GM18508 (cell line): ENCODE measurements around the gene ADAMTSL1.

Source experiments
- ATAC-seq: cut with Tn5 transposase; IDR thresholded peaks from one replicate; pipeline ENCODE4 v1.9.1; 2021; ENCODE audit warnings: moderate number of reproducible peaks; ENCODE audit not compliant: insufficient read depth, unreplicated experiment

The ADAMTSL1 gene

GRCh38 chr9:18942801-18943200 lies 468.8 kb downstream of the ADAMTSL1 start:
- ATAC-seq, result no peak

GRCh38 chr9:18947892-18948339 lies 474.0 kb downstream of the ADAMTSL1 start:
- ATAC-seq, result no peak

- no peak for ATAC-seq
Observed at GRCh38 chr9:18951936-18952335, 478.0 kb downstream of the ADAMTSL1 start.

GRCh38 chr9:18955626-18956025 lies 481.7 kb downstream of the ADAMTSL1 start:
- no peak for ATAC-seq
